AG09309 (cell line): ENCODE measurements around the gene CRYGN.

ENCODE experiments used
- DNase-seq: peaks from one replicate; pipeline ENCODE4 v3.0.0-alpha.2; 2010; ENCODE audit warnings: low read depth
- H3K4me3 ChIP-seq: 2 replicates; pipeline ENCODE4 v1.5.1; 2011; ENCODE audit warnings: mild to moderate bottlenecking, low read depth, low read length, moderate library complexity; ENCODE audit not compliant: control insufficient read depth
- CTCF ChIP-seq: IDR thresholded peaks from 2 replicates; pipeline ENCODE4 v1.5.1; 2011; ENCODE audit warnings: mild to moderate bottlenecking, low read depth, low read length, inconsistent platforms; ENCODE audit not compliant: insufficient read depth, control insufficient read depth; ENCODE audit errors: missing control alignments

Gene CRYGN

GRCh38 chr7:151435971-151436370 lies 4.0 kb downstream of the CRYGN start:
- DNase-seq = no peak
- H3K4me3 ChIP-seq = no peak overlapping the region
- TF ChIP-seq CTCF = no peak

GRCh38 chr7:151435103-151435916 lies 4.6 kb downstream of the CRYGN start:
- H3K4me3 ChIP-seq = no peak overlapping the region
- DNase-seq = no peak
- no peak for TF ChIP-seq CTCF

- no peak for DNase-seq
- H3K4me3 ChIP-seq = no peak overlapping the region
- no peak for TF ChIP-seq CTCF
Observed at GRCh38 chr7:151434549-151434948, 5.4 kb downstream of the CRYGN start.

GRCh38 chr7:151433721-151434400 lies 6.1 kb downstream of the CRYGN start:
- DNase-seq = no peak
- H3K4me3 ChIP-seq = no peak overlapping the region
- TF ChIP-seq CTCF = no peak

GRCh38 chr7:151432658-151433521 lies 7.1 kb downstream of the CRYGN start:
- DNase-seq = no peak
- TF ChIP-seq CTCF = no peak
- H3K4me3 ChIP-seq = no peak overlapping the region

GRCh38 chr7:151431768-151432311 lies 8.1 kb downstream of the CRYGN start:
- no peak overlapping the region for H3K4me3 ChIP-seq
- DNase-seq = no peak
- no peak for TF ChIP-seq CTCF
